Type B pancreatic cell (in vitro differentiated cells): ENCODE data around the gene DNAH14. TPM values are rescaled to one million over a fixed set of nuclear protein-coding genes. Genes with fewer than 3 reads are reported as not detected.

ENCODE experiments used
- DNase-seq: peaks from one replicate; pipeline ENCODE4 v3.0.0; 2021; ENCODE audit warnings: mixed read lengths; ENCODE audit not compliant: unreplicated experiment; ENCODE audit errors: extremely low spot score
- H3K27ac Mint-ChIP-seq: 2 replicates; pipeline ENCODE4 v1.8.0; 2021; ENCODE audit warnings: mild to moderate bottlenecking, mixed read lengths
- H3K27me3 Mint-ChIP-seq: 2 replicates; pipeline ENCODE4 v1.8.0; 2021; ENCODE audit warnings: mixed read lengths
- H3K36me3 Mint-ChIP-seq: 2 replicates; pipeline ENCODE4 v1.8.0; 2021; ENCODE audit warnings: mixed read lengths
- H3K4me1 Mint-ChIP-seq: one replicate; pipeline ENCODE4 v1.8.0; 2021; ENCODE audit warnings: mixed read lengths; ENCODE audit not compliant: unreplicated experiment
- H3K4me3 Mint-ChIP-seq: 2 replicates; pipeline ENCODE4 v1.8.0; 2021; ENCODE audit warnings: mild to moderate bottlenecking, mixed read lengths
- H3K9me3 Mint-ChIP-seq: 2 replicates; pipeline ENCODE4 v1.8.0; 2021; ENCODE audit warnings: mixed read lengths
- CTCF ChIP-seq: fragments of 200-600 bp; sonication (generic); conservative IDR thresholded peaks from 2 replicates; pipeline ENCODE4 v1.5.0; 2021; ENCODE audit warnings: antibody characterized with exemption, mild to moderate bottlenecking
- total RNA-seq: library from RNA; stranded (reverse); gene quantifications from 2 replicates; pipeline ENCODE4 v1.2.1, GENCODE V29; 2021; ENCODE audit warnings: low replicate concordance

The DNAH14 gene
- total RNA-seq, 1 donor from 2014 or later, result 42.1 TPM

- TF ChIP-seq CTCF, result no peak
- DNase-seq, result no peak
- Mint-ChIP-seq H3K36me3 (no peaks in the 10 kb centered on the region), H3K9me3 (no peaks in the 10 kb centered on the region), H3K27ac (peak overlapping the region; percentile 95), H3K4me3 (no peak overlapping the region), H3K27me3 (peaks cover 3% of the 10 kb centered on the region), H3K4me1 (peaks cover 31% of the 10 kb centered on the region)
Observed at GRCh38 chr1:225446981-225447615, 517.6 kb downstream of the DNAH14 start.

- Mint-ChIP-seq H3K27me3 (peaks cover 3% of the 10 kb centered on the region), H3K4me3 (no peak overlapping the region), H3K4me1 (peaks cover 31% of the 10 kb centered on the region), H3K27ac (peak overlapping the region; percentile 59), H3K36me3 (no peaks in the 10 kb centered on the region), H3K9me3 (no peaks in the 10 kb centered on the region)
- TF ChIP-seq CTCF, result no peak
- no peak for DNase-seq
Observed at GRCh38 chr1:225447650-225448089, 518.2 kb downstream of the DNAH14 start.

GRCh38 chr1:225448146-225448805, 518.8 kb downstream of the DNAH14 start:
- Mint-ChIP-seq H3K36me3 (no peaks in the 10 kb centered on the region), H3K4me1 (peaks cover 31% of the 10 kb centered on the region), H3K4me3 (no peak overlapping the region), H3K27me3 (peaks cover 3% of the 10 kb centered on the region), H3K9me3 (no peaks in the 10 kb centered on the region), H3K27ac (peak overlapping the region; percentile 59)
- DNase-seq, result no peak
- no peak for TF ChIP-seq CTCF
